ENCODE measurements around the gene LOXL3.
A peak's percentile ranks its signal among the peaks of the same experiment; 100 is the strongest.

Gene LOXL3

GRCh38 chr2:74499940-74500577 is 53.7 kb downstream of the LOXL3 start:
- ChIA-PET CTCF (interaction anchor here (1.3 to 12.7 kb wide), 8 partner anchors 9 to 88 kb away, joined by 3 to 143 read pairs (median 9); partner anchors contain the start of genes AUP1, CCDC142, DQX1 and HTRA2), POLR2A (no interaction called here)
- DNase-seq = no peak
- H3K27me3 ChIP-seq (replicated peaks in 2 of 5; ENCODE audit: control insufficient read depth in 4 of 5, insufficient read depth in 5 of 5, low read length in 4 of 5) = peaks cover 0 to 88% (median 56%) of the 10 kb centered on the region in 5 experiments
- peaks cover 4 to 47% (median 45%) of the 10 kb centered on the region in 4 experiments for H3K4me1 ChIP-seq (ENCODE audit: control extremely low read depth in 1 of 4, control insufficient read depth in 4 of 4, insufficient read depth in 4 of 4, low read length in 3 of 4)
- H3K36me3 ChIP-seq (ENCODE audit: control insufficient read depth in 4 of 4, insufficient read depth in 4 of 4, low read length in 3 of 4) = peaks cover 0 to 6% (median 2%) of the 10 kb centered on the region in 4 experiments
- no peak overlapping the region for H3K27ac ChIP-seq (ENCODE audit: insufficient read depth in 1 of 2, low read depth in 1 of 2, low read length in 2 of 2, poor library complexity in 1 of 2, severe bottlenecking in 2 of 2)
- WGBS (ENCODE audit: insufficient coverage) = 69% methylated on average over 12 of the region's 15 CpGs
- H3K4me3 ChIP-seq (ENCODE audit: control insufficient read depth in 1 of 7, extremely low read depth in 1 of 7, insufficient read depth in 4 of 7, low read depth in 2 of 7, low read length in 6 of 7) = peak overlapping the region in 3 of 7 experiments; percentile 56 to 73 (median 70)
- H3K9me3 ChIP-seq (ENCODE audit: control extremely low read depth in 1 of 5, control insufficient read depth in 4 of 5, insufficient read depth in 2 of 5, low read depth in 1 of 5, low read length in 4 of 5) = no peaks in the 10 kb centered on the region

- H3K36me3 ChIP-seq (ENCODE audit: control insufficient read depth in 4 of 4, insufficient read depth in 4 of 4, low read length in 3 of 4) = peaks cover 0 to 3% (median 1%) of the 10 kb centered on the region in 4 experiments
- H3K9me3 ChIP-seq (ENCODE audit: control extremely low read depth in 1 of 5, control insufficient read depth in 4 of 5, insufficient read depth in 2 of 5, low read depth in 1 of 5, low read length in 4 of 5) = no peaks in the 10 kb centered on the region
- CTCF ChIA-PET = interaction anchor here (0.9 to 12.7 kb wide), 6 partner anchors 8 to 88 kb away, joined by 3 to 143 read pairs (median 12); partner anchors contain the start of genes AUP1, CCDC142, DQX1 and HTRA2
- DNase-seq = peak in 2 of 3 donors; percentile 40 to 53
- H3K27ac ChIP-seq (ENCODE audit: insufficient read depth in 1 of 2, low read depth in 1 of 2, low read length in 2 of 2, poor library complexity in 1 of 2, severe bottlenecking in 2 of 2) = no peak within 1 kb of the TSS
- H3K4me3 ChIP-seq (ENCODE audit: control insufficient read depth in 1 of 7, extremely low read depth in 1 of 7, insufficient read depth in 4 of 7, low read depth in 2 of 7, low read length in 6 of 7) = peak within 1 kb of the TSS; percentile 17 to 73 (median 58)
- H3K27me3 ChIP-seq (replicated peaks in 2 of 5; ENCODE audit: control insufficient read depth in 4 of 5, insufficient read depth in 5 of 5, low read length in 4 of 5) = peaks cover 0 to 84% (median 56%) of the 10 kb centered on the region in 5 experiments
- WGBS (ENCODE audit: insufficient coverage) = 3% methylated on average over 48 of the region's 65 CpGs
- peaks cover 4 to 45% (median 43%) of the 10 kb centered on the region in 4 experiments for H3K4me1 ChIP-seq (ENCODE audit: control extremely low read depth in 1 of 4, control insufficient read depth in 4 of 4, insufficient read depth in 4 of 4, low read length in 3 of 4)
- POLR2A ChIA-PET = no interaction called here
Observed at GRCh38 chr2:74499267-74499939, 54.3 kb downstream of the LOXL3 start, which contains the start of gene LBX2. LBX2 (minus strand) TSS chr2:74499603; CDS start chr2:74499537, 66 bp downstream.

GRCh38 chr2:74498500-74499266 is 55.1 kb downstream of the LOXL3 start:
- Histone ChIP-seq H3K9me3 (ENCODE audit: control extremely low read depth in 1 of 5, control insufficient read depth in 4 of 5, insufficient read depth in 2 of 5, low read depth in 1 of 5, low read length in 4 of 5) (no peaks in the 10 kb centered on the region), H3K36me3 (ENCODE audit: control insufficient read depth in 4 of 4, insufficient read depth in 4 of 4, low read length in 3 of 4) (peaks cover 2 to 9% (median 5%) of the 10 kb centered on the region in 4 experiments), H3K27ac (ENCODE audit: insufficient read depth in 1 of 2, low read depth in 1 of 2, low read length in 2 of 2, poor library complexity in 1 of 2, severe bottlenecking in 2 of 2) (no peak overlapping the region), H3K27me3 (replicated peaks in 2 of 5; ENCODE audit: control insufficient read depth in 4 of 5, insufficient read depth in 5 of 5, low read length in 4 of 5) (peaks cover 0 to 77% (median 53%) of the 10 kb centered on the region in 5 experiments), H3K4me1 (ENCODE audit: control extremely low read depth in 1 of 4, control insufficient read depth in 4 of 4, insufficient read depth in 4 of 4, low read length in 3 of 4) (peaks cover 4 to 43% (median 40%) of the 10 kb centered on the region in 4 experiments), H3K4me3 (ENCODE audit: control insufficient read depth in 1 of 7, extremely low read depth in 1 of 7, insufficient read depth in 4 of 7, low read depth in 2 of 7, low read length in 6 of 7) (peak overlapping the region; percentile 17 to 73 (median 58))
- under 1% methylated on average over 38 of the region's 41 CpGs for WGBS (ENCODE audit: insufficient coverage)
- ChIA-PET POLR2A (no interaction called here), CTCF (interaction anchor here (0.9 to 12.7 kb wide), 5 partner anchors 7 to 89 kb away, joined by 3 to 143 read pairs (median 11); partner anchors contain the start of genes AUP1, DQX1 and HTRA2)
- peak in 2 of 3 donors; percentile 48 to 55 for DNase-seq

GRCh38 chr2:74497777-74498499 is 55.8 kb downstream of the LOXL3 start:
- Histone ChIP-seq H3K9me3 (ENCODE audit: control extremely low read depth in 1 of 5, control insufficient read depth in 4 of 5, insufficient read depth in 2 of 5, low read depth in 1 of 5, low read length in 4 of 5) (no peaks in the 10 kb centered on the region), H3K27ac (ENCODE audit: insufficient read depth in 1 of 2, low read depth in 1 of 2, low read length in 2 of 2, poor library complexity in 1 of 2, severe bottlenecking in 2 of 2) (no peak overlapping the region), H3K4me1 (ENCODE audit: control extremely low read depth in 1 of 4, control insufficient read depth in 4 of 4, insufficient read depth in 4 of 4, low read length in 3 of 4) (peaks cover 4 to 35% (median 33%) of the 10 kb centered on the region in 4 experiments), H3K4me3 (ENCODE audit: control insufficient read depth in 1 of 7, extremely low read depth in 1 of 7, insufficient read depth in 4 of 7, low read depth in 2 of 7, low read length in 6 of 7) (peak overlapping the region in 6 of 7 experiments; percentile 51 to 73 (median 60)), H3K27me3 (replicated peaks in 2 of 5; ENCODE audit: control insufficient read depth in 4 of 5, insufficient read depth in 5 of 5, low read length in 4 of 5) (peaks cover 0 to 69% (median 48%) of the 10 kb centered on the region in 5 experiments), H3K36me3 (ENCODE audit: control insufficient read depth in 4 of 4, insufficient read depth in 4 of 4, low read length in 3 of 4) (peaks cover 2 to 16% (median 8%) of the 10 kb centered on the region in 4 experiments)
- DNase-seq = no peak
- POLR2A ChIA-PET = no interaction called here
- CTCF ChIA-PET = interaction anchor here (1.5 to 12.7 kb wide), 2 partner anchors 32 to 41 kb away, joined by 4 to 143 read pairs; partner anchors contain the start of genes AUP1, DQX1 and HTRA2
- 4% methylated on average over 60 of the region's 61 CpGs for WGBS (ENCODE audit: insufficient coverage)

- peaks cover 4 to 28% (median 25%) of the 10 kb centered on the region in 4 experiments for H3K4me1 ChIP-seq (ENCODE audit: control extremely low read depth in 1 of 4, control insufficient read depth in 4 of 4, insufficient read depth in 4 of 4, low read length in 3 of 4)
- no peak for DNase-seq
- ChIA-PET POLR2A (no interaction called here), CTCF (interaction anchor here (0.9 to 1.5 kb wide), 2 partner anchors 9 to 40 kb away, joined by 3 to 4 read pairs; no protein-coding TSS in a partner anchor)
- peak overlapping the region in 2 of 7 experiments; percentile 8 to 16 for H3K4me3 ChIP-seq (ENCODE audit: control insufficient read depth in 1 of 7, extremely low read depth in 1 of 7, insufficient read depth in 4 of 7, low read depth in 2 of 7, low read length in 6 of 7)
- no peaks in the 10 kb centered on the region for H3K9me3 ChIP-seq (ENCODE audit: control extremely low read depth in 1 of 5, control insufficient read depth in 4 of 5, insufficient read depth in 2 of 5, low read depth in 1 of 5, low read length in 4 of 5)
- no peak overlapping the region for H3K27ac ChIP-seq (ENCODE audit: insufficient read depth in 1 of 2, low read depth in 1 of 2, low read length in 2 of 2, poor library complexity in 1 of 2, severe bottlenecking in 2 of 2)
- peaks cover 2 to 24% (median 12%) of the 10 kb centered on the region in 4 experiments for H3K36me3 ChIP-seq (ENCODE audit: control insufficient read depth in 4 of 4, insufficient read depth in 4 of 4, low read length in 3 of 4)
- H3K27me3 ChIP-seq (replicated peaks in 2 of 5; ENCODE audit: control insufficient read depth in 4 of 5, insufficient read depth in 5 of 5, low read length in 4 of 5) = peaks cover 0 to 62% (median 44%) of the 10 kb centered on the region in 5 experiments
- WGBS (ENCODE audit: insufficient coverage) = 76% methylated on average over 16 of the region's 19 CpGs
Observed at GRCh38 chr2:74496997-74497776, 56.6 kb downstream of the LOXL3 start.

Data from common myeloid progenitor, CD34-positive (primary cell).